Endothelial cell of umbilical vein (primary cell): Measurements from ENCODE around the gene CXCL6.

ENCODE experiments used
- CTCF ChIP-seq, 2 donors: IDR thresholded peaks; 1 replicate in 1 of 2; 2 replicates in 1 of 2; pipeline ENCODE4 v1.5.1; 2011; ENCODE audit warnings: low read length in 2 of 2, mild to moderate bottlenecking in 2 of 2, moderate library complexity in 2 of 2, control low read depth in 1 of 2, inconsistent platforms in 1 of 2, low read depth in 1 of 2; ENCODE audit not compliant: insufficient read depth in 1 of 2; ENCODE audit errors: extremely low read depth in 1 of 2
- EZH2 ChIP-seq: IDR thresholded peaks from 2 replicates; pipeline ENCODE4 v1.6.1; 2012; ENCODE audit warnings: borderline replicate concordance, low read depth, mild to moderate bottlenecking, moderate library complexity, low read length, inconsistent platforms; ENCODE audit not compliant: severe bottlenecking
- FOS ChIP-seq: IDR thresholded peaks from 2 replicates; pipeline ENCODE4 v1.6.1; 2011; ENCODE audit warnings: mild to moderate bottlenecking, low read length, moderate library complexity, borderline replicate concordance; ENCODE audit not compliant: insufficient read depth
- GATA2 ChIP-seq: IDR thresholded peaks from 2 replicates; pipeline ENCODE4 v1.7.0; 2011; ENCODE audit warnings: low read depth, mild to moderate bottlenecking, moderate library complexity, mixed read lengths, low read length; ENCODE audit not compliant: insufficient read length, insufficient read depth
- JUN ChIP-seq: IDR thresholded peaks from 2 replicates; pipeline ENCODE4 v1.6.1; 2011; ENCODE audit warnings: borderline replicate concordance, low read depth; ENCODE audit not compliant: insufficient read length, insufficient read depth
- MAX ChIP-seq: IDR thresholded peaks from 2 replicates; pipeline ENCODE4 v1.6.1; 2011; ENCODE audit not compliant: insufficient read depth, insufficient read length
- MYC ChIP-seq: IDR thresholded peaks from one replicate; pipeline ENCODE4 v1.6.1; 2011; ENCODE audit warnings: mild to moderate bottlenecking, low read depth, low read length
- POLR2A ChIP-seq: IDR thresholded peaks from 2 replicates; pipeline ENCODE4 v1.6.1; 2012; ENCODE audit warnings: low read depth, mild to moderate bottlenecking, control low read depth, low read length
- POLR2AphosphoS5 ChIP-seq: IDR thresholded peaks from 2 replicates; pipeline ENCODE4 v1.6.1; 2012; ENCODE audit warnings: low read depth, mild to moderate bottlenecking, control low read depth, low read length, moderate library complexity; ENCODE audit not compliant: insufficient read depth

GRCh38 chr4:73885574-73886267 lies 49.2 kb downstream of the CXCL6 start:
- TF ChIP-seq MAX: no peak
- no peak for TF ChIP-seq CTCF (IDR thresholded peaks at IDR 0.05; ENCODE audit: extremely low read depth in 1 of 2, insufficient read depth in 1 of 2, low read depth in 1 of 2, low read length in 2 of 2)
- TF ChIP-seq JUN: no peak
- no peak for TF ChIP-seq POLR2A
- no peak for TF ChIP-seq MYC
- TF ChIP-seq POLR2AphosphoS5: no peak
- TF ChIP-seq EZH2: no peak
- no peak for TF ChIP-seq GATA2
- TF ChIP-seq FOS: no peak
